Cerebellar cortex (tissue), 1 donor: ENCODE data around the gene THRB.

Experiments
- DNase-seq: peaks from one replicate; pipeline ENCODE4 v3.0.0-alpha.2; 2015; ENCODE audit warnings: low spot score

THRB gene

GRCh38 chr3:24142127-24142526 is 352.5 kb downstream of the THRB start:
- no peak for DNase-seq

GRCh38 chr3:24141548-24141947 is 353.1 kb downstream of the THRB start:
- DNase-seq, result no peak

DNA sequence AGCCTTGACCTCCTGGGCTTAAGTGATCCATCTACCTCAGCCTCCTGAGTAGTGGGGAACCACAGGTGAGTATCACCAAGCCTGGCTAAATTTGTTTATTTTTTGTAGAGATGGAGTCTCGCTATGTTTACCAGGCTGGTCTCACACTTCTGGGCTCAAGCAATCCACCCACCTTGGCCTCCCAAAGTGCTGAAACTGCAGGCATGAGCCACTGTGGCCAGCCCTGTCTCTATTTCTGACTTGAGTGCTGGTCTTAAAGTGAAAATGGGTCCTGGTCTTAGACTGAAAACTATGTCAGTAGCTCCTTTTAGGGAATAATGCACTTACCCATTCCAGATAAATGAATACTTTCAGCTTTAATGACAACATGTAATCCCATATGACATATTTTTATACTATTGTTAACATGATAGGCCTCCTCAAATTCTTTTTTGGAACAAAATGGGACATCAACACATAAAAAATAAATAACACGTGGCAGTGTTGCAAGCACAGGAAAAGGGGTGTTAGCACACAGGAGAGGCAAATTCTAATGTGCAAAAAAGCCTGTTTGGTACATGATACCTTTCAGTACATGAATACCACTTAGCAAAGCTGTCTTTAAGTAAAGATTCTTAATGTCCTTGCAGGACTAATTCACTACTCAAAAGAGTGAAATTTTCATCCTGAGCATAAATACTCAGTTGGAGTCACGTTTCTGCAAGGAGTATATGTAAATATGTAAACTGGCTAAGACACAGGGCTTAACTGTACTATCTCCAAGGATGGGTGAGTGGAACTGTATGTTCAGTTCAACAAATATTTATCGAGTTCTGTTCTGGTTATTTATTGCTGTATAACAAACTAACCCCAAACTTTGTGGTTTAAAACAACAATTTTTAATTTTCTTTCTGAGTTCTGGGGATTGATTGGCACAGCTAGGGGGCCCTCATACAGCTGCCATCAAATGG is 354.9 kb downstream of the THRB start:
- no peak for DNase-seq

GRCh38 chr3:24138876-24139256 is 355.8 kb downstream of the THRB start:
- no peak for DNase-seq

DNA sequence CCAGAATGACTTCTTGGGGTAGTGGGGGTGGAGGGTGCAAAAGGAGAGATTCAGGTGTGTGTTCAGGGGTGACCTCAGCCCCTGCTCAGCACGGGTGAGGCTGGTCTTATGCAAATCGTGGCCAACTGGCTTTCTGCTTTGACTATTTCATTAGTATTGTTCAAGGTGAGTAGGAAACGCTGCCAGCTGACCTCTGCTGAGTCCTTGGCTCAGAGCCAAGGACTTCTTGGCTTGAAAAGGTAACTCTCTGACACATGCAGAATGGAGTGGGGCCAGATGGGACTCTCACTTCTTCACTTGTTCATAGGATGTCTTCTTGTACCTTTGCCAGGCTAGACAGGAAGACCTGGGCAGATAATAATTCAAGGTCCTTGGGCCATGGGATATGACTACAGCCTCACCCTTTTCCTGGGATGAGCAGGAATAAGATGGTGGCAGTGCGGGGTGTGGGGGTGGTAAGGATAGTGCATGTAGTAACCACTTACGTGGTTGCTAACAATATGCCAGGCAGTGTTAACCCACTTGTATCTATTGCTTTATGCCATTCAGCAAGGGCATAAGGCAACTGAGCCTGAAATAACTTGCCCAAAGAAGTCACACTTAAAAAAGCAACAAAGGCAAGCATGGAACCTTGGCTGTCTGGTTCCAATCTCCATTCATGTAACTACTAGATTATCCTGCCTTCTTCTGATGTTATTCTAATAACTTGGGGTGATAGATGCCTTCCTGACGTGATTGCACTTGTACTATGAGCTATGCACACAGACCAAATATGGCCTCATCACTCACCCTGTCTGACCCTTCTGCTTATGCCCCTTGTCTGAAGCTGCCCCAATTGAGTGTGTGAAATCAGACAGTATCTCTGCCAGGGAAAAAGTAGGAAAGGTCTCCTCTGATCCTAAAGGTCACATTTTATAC is 356.4 kb downstream of the THRB start:
- peak; percentile 12 for DNase-seq

- no peak for DNase-seq
Observed at GRCh38 chr3:24137334-24137733, 357.3 kb downstream of the THRB start.

DNA sequence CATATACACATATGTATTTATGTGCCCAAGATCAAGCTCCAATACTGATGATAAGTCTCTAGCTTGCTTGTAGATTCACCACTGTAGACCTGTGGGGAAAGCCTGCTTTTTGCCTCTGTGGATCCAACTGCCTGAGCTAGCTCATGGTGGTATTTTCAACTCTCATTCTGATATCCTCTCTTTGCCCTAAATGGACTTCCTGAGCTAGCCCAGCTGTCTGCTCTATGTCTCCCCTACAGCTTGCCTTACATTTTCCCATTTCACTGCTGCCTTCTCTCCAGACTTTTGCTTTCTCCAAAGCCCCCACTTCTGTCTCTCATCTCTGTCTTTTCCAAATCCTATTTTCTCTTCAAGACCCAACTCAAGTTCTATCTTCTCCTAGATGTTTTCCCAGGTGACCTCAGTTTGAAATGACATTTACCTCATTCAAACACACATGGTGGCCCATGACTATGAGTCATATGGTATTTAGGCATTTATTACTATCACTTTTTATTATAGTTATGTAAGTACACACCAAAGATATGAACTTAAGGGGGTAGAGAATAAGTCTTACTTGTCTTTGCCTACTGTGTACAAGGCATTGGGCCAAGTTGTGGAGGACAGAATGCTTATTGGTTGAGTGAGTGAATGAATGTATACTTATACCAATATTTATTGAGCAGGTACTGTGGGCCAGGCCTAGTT is 357.9 kb downstream of the THRB start:
- no peak for DNase-seq

DNA sequence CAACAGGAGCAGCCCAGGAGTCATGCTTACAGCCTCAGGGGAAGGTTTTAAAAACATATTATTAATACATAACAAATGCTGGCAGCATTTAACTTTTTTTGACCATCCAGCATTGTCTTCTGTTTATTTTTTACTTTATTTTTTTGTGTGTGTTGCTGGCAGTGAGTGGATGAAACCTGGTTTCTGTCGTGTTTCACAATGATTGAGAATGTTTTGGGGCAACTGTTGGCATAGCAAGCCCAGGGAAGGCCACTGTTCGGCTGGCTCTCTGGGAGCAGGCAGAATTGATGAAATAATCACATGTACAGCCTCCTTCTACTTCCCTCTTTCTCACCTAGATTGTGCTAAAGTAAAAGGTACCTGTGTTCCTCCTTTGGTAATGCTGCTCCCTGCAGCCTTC is 359.4 kb downstream of the THRB start:
- no peak for DNase-seq

GRCh38 chr3:24133942-24134341 is 360.7 kb downstream of the THRB start:
- no peak for DNase-seq

DNA sequence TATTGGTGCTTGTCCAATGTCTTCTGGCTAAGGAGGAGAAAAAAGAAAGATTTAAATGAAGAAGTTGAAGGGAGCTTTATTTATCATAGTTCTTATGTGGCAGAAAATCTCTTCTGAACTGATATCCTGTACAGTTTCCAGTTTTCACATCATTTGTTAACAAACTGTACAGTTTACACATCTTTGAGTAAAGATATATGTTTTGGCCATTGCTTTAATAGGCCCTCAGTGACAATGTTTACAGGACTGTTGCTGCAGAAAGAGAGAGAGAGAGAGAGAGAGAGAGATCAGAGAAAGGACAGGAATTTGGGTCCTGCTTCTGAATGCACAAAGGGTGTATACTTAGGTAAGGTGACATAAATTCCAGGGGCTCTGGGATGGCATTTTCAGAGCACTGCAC is 361.2 kb downstream of the THRB start:
- DNase-seq, result no peak

- DNase-seq, result no peak
Observed at GRCh38 chr3:24129549-24129948, 365.1 kb downstream of the THRB start.

- DNase-seq, result peak; percentile 23
Observed at GRCh38 chr3:24128199-24129005, 366.2 kb downstream of the THRB start.

GRCh38 chr3:24123596-24123995 is 371.1 kb downstream of the THRB start:
- DNase-seq, result no peak

GRCh38 chr3:24120434-24120833 is 374.2 kb downstream of the THRB start:
- no peak for DNase-seq

GRCh38 chr3:24119321-24119751 is 375.3 kb downstream of the THRB start:
- DNase-seq, result no peak

DNA sequence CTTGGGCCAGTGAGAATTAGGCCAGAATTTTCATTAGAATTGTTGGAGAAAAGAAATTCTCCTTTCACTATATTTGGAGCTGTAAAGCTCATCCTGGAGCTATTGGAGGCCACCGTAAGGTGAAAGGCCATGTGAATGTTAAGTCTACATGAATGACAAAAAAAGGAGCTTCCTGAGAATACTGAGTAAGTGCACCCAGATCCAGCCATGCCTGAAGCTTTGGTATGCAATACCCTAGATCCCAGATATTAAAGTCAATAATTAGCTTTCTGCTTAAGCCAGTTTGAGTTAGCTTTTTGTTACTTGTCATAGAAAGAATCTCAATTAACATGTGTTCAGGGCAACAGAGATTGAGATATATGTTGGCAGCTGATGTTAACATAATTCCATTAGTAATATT is 377.1 kb downstream of the THRB start:
- no peak for DNase-seq

DNA sequence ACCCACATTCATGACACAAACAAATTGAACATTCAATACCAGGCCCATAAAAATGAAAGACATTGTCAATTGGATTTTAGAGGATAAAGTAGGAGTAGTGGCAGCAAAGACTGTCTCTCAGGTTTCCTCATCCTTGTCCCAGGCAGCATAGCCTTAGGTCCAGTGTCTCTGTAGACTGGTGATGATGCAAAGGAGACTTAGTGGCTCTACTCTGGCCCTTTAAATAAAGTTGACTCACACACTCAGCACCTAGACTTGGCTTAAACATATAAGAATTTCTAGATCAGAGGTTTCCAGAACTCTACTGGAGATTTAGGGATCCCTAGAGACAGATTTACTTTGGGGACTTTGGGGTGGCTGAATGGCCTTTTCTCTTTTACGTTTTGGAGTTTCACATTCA is 382.9 kb downstream of the THRB start:
- DNase-seq, result no peak

GRCh38 chr3:24110051-24110450 is 384.6 kb downstream of the THRB start:
- no peak for DNase-seq

DNA sequence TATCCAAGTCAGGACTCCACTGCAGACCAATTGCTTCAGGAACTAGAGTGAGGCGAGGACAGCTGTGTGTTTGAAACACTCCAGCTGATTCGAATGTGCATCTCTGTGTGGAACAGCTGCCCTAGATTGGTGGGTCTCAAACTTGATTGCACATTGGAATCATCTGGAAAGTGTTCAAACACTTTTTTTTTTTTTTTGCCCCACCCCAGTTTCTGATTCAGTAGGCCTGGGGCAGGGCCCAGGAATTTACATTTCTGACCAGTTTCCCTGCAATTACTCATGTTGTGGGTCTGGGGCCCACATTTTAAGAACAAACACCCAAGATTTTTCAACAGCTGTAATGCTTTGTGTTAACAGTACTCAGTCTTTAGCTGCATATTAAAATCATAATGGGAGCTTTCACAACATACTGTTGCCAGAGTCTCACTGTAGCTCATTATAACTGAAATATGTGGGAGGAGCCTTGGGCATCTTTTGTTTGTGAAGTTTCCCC is 392.9 kb downstream of the THRB start:
- no peak for DNase-seq

GRCh38 chr3:24100696-24101402 is 393.8 kb downstream of the THRB start:
- no peak for DNase-seq
